A549 (cell line): ENCODE measurements around the gene NRG3.

Experiments used
- CTCF ChIP-seq: fragments of >200 bp; sonication (Bioruptor Twin); formaldehyde crosslinking; IDR thresholded peaks from 3 replicates; pipeline ENCODE4 v1.5.1; 2016
- JUNB ChIP-seq: fragments of >200 bp; sonication (Bioruptor Twin); formaldehyde crosslinking; IDR thresholded peaks from 2 replicates; pipeline ENCODE4 v1.6.1; 2016
- MYC ChIP-seq: IDR thresholded peaks from 2 replicates; pipeline ENCODE4 v1.6.1; 2012; ENCODE audit warnings: mild to moderate bottlenecking, inconsistent platforms, low read length, improper control_type of control experiment, borderline replicate concordance
- POLR2A ChIP-seq: IDR thresholded peaks from 2 replicates; pipeline ENCODE4 v1.6.1; 2012; ENCODE audit warnings: mild to moderate bottlenecking, low read length

- no peak for TF ChIP-seq JUNB
- no peak for TF ChIP-seq CTCF
- TF ChIP-seq POLR2A, result no peak
- no peak for TF ChIP-seq MYC
Observed at GRCh38 chr10:81996927-81997326, 121.9 kb downstream of the NRG3 start.
